ENCODE measurements around the gene CDCP1.

The CDCP1 gene

GRCh38 chr3:45186871-45187270, 40.7 kb upstream of the CDCP1 start:
- Histone ChIP-seq H3K9me3 (ENCODE audit: low read length) (no peaks in the 10 kb centered on the region), H3F3A (ENCODE audit: insufficient read depth, low read length) (no peaks in the 10 kb centered on the region), H3K4me2 (ENCODE audit: low read length) (no peak overlapping the region), H3K27me3 (ENCODE audit: insufficient read depth, low read length) (no peaks in the 10 kb centered on the region), H3K4me1 (ENCODE audit: insufficient read depth, low read length, severe bottlenecking) (no peaks in the 10 kb centered on the region), H3K9ac (ENCODE audit: low read length) (no peak overlapping the region), H3K79me2 (ENCODE audit: insufficient read depth, low read length) (no peaks in the 10 kb centered on the region), H4K20me1 (ENCODE audit: insufficient read depth, low read length) (no peaks in the 10 kb centered on the region), H3K27ac (ENCODE audit: low read depth, low read length, poor library complexity, severe bottlenecking) (no peak overlapping the region), H3K36me3 (ENCODE audit: insufficient read depth, low read length) (no peaks in the 10 kb centered on the region), H3K9me2 (ENCODE audit: low read depth, low read length) (no peaks in the 10 kb centered on the region), H3K4me3 (ENCODE audit: low read depth, low read length, poor library complexity, severe bottlenecking) (no peak overlapping the region), H2AFZ (ENCODE audit: low read length) (no peak overlapping the region)
- TF ChIP-seq EZH2 (IDR thresholded peaks at IDR 0.05; ENCODE audit: borderline replicate concordance, low read length), result no peak
- TF ChIP-seq CTCF (IDR thresholded peaks at IDR 0.05; ENCODE audit: low read length), result no peak

- Histone ChIP-seq H2AFZ (ENCODE audit: low read length) (no peak overlapping the region), H4K20me1 (ENCODE audit: insufficient read depth, low read length) (no peaks in the 10 kb centered on the region), H3K27ac (ENCODE audit: low read depth, low read length, poor library complexity, severe bottlenecking) (no peak overlapping the region)
Measured at GRCh38 chr3:45185461-45185860, 39.3 kb upstream of the CDCP1 start.

GRCh38 chr3:45185052-45185451, 38.9 kb upstream of the CDCP1 start:
- Histone ChIP-seq H3K9me2 (ENCODE audit: low read depth, low read length) (no peaks in the 10 kb centered on the region), H3K4me1 (ENCODE audit: insufficient read depth, low read length, severe bottlenecking) (no peaks in the 10 kb centered on the region), H3K36me3 (ENCODE audit: insufficient read depth, low read length) (no peaks in the 10 kb centered on the region), H3K79me2 (ENCODE audit: insufficient read depth, low read length) (no peaks in the 10 kb centered on the region), H3K4me3 (ENCODE audit: low read depth, low read length, poor library complexity, severe bottlenecking) (no peak overlapping the region), H3K9me3 (ENCODE audit: low read length) (no peaks in the 10 kb centered on the region), H2AFZ (ENCODE audit: low read length) (no peak overlapping the region), H3K4me2 (ENCODE audit: low read length) (no peak overlapping the region), H3K9ac (ENCODE audit: low read length) (no peak overlapping the region), H3K27ac (ENCODE audit: low read depth, low read length, poor library complexity, severe bottlenecking) (no peak overlapping the region), H3F3A (ENCODE audit: insufficient read depth, low read length) (no peaks in the 10 kb centered on the region), H4K20me1 (ENCODE audit: insufficient read depth, low read length) (no peaks in the 10 kb centered on the region), H3K27me3 (ENCODE audit: insufficient read depth, low read length) (no peaks in the 10 kb centered on the region)
- TF ChIP-seq CTCF (IDR thresholded peaks at IDR 0.05; ENCODE audit: low read length) (no peak), EZH2 (IDR thresholded peaks at IDR 0.05; ENCODE audit: borderline replicate concordance, low read length) (no peak)

More at GRCh38 chr3:45185461-45185860, 39.3 kb upstream of the CDCP1 start:
- Histone ChIP-seq H3K4me1 (ENCODE audit: insufficient read depth, low read length, severe bottlenecking) (no peaks in the 10 kb centered on the region), H3K9me2 (ENCODE audit: low read depth, low read length) (no peaks in the 10 kb centered on the region), H3K27me3 (ENCODE audit: insufficient read depth, low read length) (no peaks in the 10 kb centered on the region), H3F3A (ENCODE audit: insufficient read depth, low read length) (no peaks in the 10 kb centered on the region), H3K36me3 (ENCODE audit: insufficient read depth, low read length) (no peaks in the 10 kb centered on the region), H3K9me3 (ENCODE audit: low read length) (no peaks in the 10 kb centered on the region), H3K4me2 (ENCODE audit: low read length) (no peak overlapping the region), H3K79me2 (ENCODE audit: insufficient read depth, low read length) (no peaks in the 10 kb centered on the region), H3K9ac (ENCODE audit: low read length) (no peak overlapping the region), H3K4me3 (ENCODE audit: low read depth, low read length, poor library complexity, severe bottlenecking) (no peak overlapping the region)
- no peak for TF ChIP-seq EZH2 (IDR thresholded peaks at IDR 0.05; ENCODE audit: borderline replicate concordance, low read length)

GRCh38 chr3:45183872-45184262, 37.7 kb upstream of the CDCP1 start:
- Histone ChIP-seq H4K20me1 (ENCODE audit: insufficient read depth, low read length) (no peaks in the 10 kb centered on the region), H3K4me1 (ENCODE audit: insufficient read depth, low read length, severe bottlenecking) (no peaks in the 10 kb centered on the region), H3K9me3 (ENCODE audit: low read length) (no peaks in the 10 kb centered on the region), H3K4me3 (ENCODE audit: low read depth, low read length, poor library complexity, severe bottlenecking) (no peak overlapping the region), H3K79me2 (ENCODE audit: insufficient read depth, low read length) (no peaks in the 10 kb centered on the region), H3K9me2 (ENCODE audit: low read depth, low read length) (no peaks in the 10 kb centered on the region), H3K27me3 (ENCODE audit: insufficient read depth, low read length) (no peaks in the 10 kb centered on the region), H2AFZ (ENCODE audit: low read length) (no peak overlapping the region), H3K36me3 (ENCODE audit: insufficient read depth, low read length) (no peaks in the 10 kb centered on the region), H3K27ac (ENCODE audit: low read depth, low read length, poor library complexity, severe bottlenecking) (no peak overlapping the region), H3K9ac (ENCODE audit: low read length) (no peak overlapping the region), H3F3A (ENCODE audit: insufficient read depth, low read length) (no peaks in the 10 kb centered on the region), H3K4me2 (ENCODE audit: low read length) (no peak overlapping the region)
- TF ChIP-seq CTCF (IDR thresholded peaks at IDR 0.05; ENCODE audit: low read length) (no peak), EZH2 (IDR thresholded peaks at IDR 0.05; ENCODE audit: borderline replicate concordance, low read length) (no peak)
